ENCODE measurements around the gene PMPCA.

DNA sequence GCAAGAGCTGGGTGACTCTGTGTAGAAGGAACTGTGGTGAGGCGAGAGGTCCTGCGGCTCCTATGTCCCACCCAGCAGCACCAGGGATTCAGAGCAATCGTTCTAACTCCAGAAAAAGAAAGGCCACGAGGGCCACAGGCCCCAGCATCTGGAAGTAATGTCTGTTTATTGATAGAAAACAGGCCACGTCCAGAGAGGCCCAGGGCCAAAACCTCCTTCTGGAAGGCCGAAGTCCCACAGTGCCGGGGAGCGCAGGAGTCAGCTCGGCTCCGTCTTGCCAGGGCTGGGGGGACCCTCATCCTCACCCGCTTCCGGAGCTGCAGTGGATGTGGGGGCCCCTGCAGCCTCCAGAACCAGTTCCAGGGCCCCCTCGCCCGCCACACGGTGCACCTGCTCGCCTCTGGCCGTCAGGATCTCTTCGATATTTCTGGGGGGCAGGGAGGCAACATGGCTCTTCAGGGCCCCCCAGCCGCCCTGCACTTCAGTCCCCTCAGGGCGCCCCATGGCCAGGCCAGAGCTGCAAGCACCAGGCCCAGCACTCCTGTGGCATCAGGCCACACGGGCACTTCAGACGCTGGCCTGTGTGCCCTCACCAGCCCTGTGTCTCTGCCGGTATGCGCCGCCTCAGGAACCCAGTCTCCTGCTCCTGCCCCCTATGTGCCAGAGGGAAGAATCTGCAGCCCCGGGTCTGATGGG lies 48.6 kb upstream of the PMPCA start:
- no peak for TF ChIP-seq TCF12 (IDR thresholded peaks at IDR 0.05; ENCODE audit: low read depth)
- no peak for TF ChIP-seq REST (IDR thresholded peaks at IDR 0.05; ENCODE audit: low read depth)
- no peak for TF ChIP-seq CREB1 (IDR thresholded peaks at IDR 0.05; ENCODE audit: low read depth)
- no peak for TF ChIP-seq YY1 (IDR thresholded peaks at IDR 0.05; ENCODE audit: low read depth)
- no peak for TF ChIP-seq TAF1 (IDR thresholded peaks at IDR 0.05; ENCODE audit: low read depth)
- TF ChIP-seq EP300 (IDR thresholded peaks at IDR 0.05; ENCODE audit: borderline replicate concordance) = no peak
- no peak for TF ChIP-seq RAD21 (IDR thresholded peaks at IDR 0.05; ENCODE audit: low read depth)
- TF ChIP-seq, protein P1, sequence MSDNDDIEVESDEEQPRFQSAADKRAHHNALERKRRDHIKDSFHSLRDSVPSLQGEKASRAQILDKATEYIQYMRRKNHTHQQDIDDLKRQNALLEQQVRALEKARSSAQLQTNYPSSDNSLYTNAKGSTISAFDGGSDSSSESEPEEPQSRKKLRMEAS (IDR thresholded peaks at IDR 0.05) = no peak
- no peak for TF ChIP-seq NFIC (IDR thresholded peaks at IDR 0.05)
- no peak for TF ChIP-seq FOXM1 (IDR thresholded peaks at IDR 0.05; ENCODE audit: borderline replicate concordance, low read depth)
- no peak for TF ChIP-seq CEBPB (IDR thresholded peaks at IDR 0.05)
- TF ChIP-seq USF1 (IDR thresholded peaks at IDR 0.05) = no peak
- no peak for TF ChIP-seq EGR1 (IDR thresholded peaks at IDR 0.05)

Data from Ishikawa (cell line).